Measurements from ENCODE around the gene BCAS3.
A peak's percentile ranks its signal among the peaks of the same experiment; 100 is the strongest.

The BCAS3 gene

DNA sequence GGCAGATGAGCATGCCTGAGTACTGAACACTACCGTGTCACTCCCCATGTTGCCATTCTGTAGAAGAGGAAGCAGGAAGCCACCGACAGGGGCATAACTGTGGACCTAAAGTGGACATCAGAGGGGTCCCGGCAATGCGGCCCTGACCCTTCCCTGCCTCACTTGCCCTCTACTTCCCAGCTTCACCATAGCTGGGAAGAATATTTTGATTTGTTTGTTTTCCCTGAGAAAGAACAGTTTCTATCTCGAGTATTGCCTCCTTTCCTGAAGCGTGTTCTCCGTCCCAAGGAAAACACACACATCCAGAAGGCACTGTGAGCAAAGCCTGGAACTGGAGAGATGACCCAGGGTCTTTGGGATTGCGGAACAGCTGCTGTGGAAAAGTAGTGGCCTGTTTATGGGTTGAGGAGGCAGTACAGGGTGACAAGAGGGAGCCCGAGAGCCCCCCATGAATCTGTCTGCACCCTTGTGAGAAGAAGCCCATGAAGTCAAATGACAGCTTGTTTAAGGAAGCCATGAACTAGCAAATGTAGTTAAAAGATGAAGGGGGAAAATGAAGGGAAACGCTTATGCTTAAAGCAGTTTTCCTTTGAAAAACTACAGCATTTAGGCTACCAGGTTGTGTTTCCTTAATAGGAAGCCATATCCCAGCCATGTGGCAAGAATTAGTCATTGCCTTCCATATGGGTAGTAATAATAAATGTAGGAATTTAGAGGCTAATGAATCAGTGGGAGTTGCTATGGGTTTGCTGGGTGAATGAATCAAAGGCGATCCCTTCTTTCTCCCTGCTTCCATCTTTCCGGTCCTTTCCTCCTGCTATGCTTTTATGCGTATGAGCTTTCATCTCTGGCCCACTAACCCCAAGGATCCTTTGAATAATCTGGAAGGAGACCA, 632.0 kb downstream of the BCAS3 start:
- no peak for DNase-seq

- no peak for DNase-seq
Observed at GRCh38 chr17:61310590-61310989, 632.9 kb downstream of the BCAS3 start.

GRCh38 chr17:61312406-61313295, 635.0 kb downstream of the BCAS3 start:
- no peak for DNase-seq

DNA sequence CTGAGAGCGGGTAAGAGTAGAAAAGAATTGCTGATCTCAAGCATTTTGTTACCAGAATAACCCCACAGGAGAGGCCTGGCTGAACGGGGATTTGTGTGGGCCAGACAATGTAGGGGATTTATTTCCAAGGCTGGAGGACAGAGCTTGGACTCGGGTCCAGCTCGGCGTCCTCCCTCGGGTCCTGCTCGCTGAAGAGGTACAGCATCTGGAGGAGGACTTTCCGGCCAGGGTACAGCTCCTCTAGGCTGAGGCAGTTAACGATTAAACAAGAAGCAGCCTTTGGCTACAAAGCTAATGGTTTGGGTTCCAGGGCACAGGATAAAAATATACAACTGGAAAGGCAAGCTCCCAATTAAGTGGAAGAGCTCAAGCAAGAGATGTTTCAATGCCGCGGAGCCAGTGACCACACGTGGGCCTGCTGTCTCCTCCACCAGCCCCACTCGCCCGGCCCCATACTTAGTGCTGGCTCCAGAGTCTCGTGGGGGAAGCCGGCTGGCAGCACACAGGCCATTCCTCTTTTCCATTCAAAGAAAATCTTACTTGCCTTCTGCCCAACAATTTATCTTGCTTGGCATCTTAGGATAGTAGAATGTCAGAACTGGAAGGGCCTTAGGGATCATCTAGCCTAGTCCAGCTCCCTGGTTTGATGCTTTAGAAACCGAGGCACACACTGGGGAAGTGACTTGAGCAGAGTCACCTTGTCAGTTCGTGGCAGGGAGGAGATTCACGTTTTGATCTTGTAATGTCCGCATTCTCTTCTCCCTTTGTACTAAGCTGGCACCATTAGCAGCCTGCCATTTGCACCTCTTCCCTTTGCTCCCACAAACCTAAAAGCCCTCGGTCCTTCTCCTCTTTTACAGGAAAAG, 636.0 kb downstream of the BCAS3 start:
- DNase-seq, result no peak

DNA sequence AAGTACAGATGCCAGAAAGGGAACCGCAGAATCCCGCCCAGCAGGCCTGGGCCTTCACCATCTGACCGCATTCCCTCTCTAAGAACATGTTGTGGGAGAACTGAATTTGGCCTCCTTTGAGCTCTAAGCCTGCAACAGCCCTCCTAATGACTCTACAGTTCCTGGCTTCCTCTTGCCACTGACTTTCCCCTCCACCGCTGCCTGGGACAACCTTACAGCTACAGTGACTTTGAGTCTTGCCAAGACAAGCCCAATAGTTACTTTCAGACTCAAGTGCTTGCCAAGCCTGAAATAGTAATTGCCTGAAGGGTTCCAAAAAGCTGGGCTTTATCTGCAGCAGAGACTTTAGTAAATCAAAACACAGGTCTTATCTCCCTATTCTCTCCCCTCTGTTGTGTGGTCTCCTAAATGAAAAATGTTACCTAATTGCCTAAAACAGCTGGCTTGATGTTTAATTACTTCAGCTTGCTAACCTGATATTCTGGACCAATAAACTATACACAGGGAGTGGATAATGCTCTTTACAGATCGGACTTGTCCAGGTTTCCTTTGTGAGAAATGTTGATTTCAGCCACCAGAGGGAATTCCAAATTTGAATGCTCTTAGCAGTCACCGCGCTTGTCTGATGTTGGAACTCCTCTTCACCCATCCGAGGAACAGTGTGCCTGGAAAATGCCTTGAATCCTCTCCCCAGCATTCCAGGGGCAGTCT, 636.9 kb downstream of the BCAS3 start:
- DNase-seq, result peak; percentile 17

GRCh38 chr17:61316633-61317032, 639.0 kb downstream of the BCAS3 start:
- DNase-seq, result no peak

GRCh38 chr17:61317779-61318178, 640.1 kb downstream of the BCAS3 start:
- no peak for DNase-seq

DNA sequence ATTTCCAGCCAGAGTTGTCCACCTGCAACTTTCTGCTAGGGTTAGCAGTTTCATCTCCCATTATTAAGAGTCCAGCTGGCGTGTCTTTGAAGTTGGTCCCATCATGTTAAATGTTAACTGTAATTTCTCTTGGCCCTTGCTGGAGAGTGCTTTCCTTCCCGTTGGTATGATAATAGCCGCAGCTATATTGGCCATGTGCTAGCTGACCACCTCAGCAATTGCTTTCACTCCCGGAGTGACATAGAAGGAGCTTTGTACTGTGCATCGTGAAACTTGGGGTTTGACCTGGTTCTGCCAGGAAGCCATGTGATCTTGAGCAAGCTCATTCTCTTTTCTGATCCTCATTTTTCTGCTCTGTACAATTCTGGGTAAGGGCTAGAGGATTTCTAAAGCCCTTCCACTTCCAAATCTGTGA, 641.0 kb downstream of the BCAS3 start:
- DNase-seq, result no peak

DNA sequence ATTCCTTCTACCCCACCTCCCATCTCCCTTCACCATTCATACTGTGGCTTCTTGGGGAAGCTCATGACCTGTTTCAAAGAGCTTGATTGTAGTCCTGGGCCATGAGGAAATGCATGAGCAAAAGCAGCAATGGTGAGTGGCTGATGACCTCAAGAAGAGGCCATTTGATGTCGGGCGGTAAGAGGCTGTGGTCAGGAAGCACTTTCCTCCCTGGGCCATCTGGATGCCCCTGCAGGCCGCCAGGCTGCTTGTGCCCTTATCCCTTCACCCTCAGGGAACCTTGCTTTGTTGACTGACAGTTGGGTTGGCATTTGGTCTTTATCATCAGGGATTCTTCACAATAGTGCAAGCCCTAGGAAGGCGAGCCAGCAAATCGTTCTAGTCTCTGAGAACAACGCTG, 643.7 kb downstream of the BCAS3 start:
- DNase-seq, result no peak

- no peak for DNase-seq
Observed at GRCh38 chr17:61322325-61323002, 644.8 kb downstream of the BCAS3 start.

DNA sequence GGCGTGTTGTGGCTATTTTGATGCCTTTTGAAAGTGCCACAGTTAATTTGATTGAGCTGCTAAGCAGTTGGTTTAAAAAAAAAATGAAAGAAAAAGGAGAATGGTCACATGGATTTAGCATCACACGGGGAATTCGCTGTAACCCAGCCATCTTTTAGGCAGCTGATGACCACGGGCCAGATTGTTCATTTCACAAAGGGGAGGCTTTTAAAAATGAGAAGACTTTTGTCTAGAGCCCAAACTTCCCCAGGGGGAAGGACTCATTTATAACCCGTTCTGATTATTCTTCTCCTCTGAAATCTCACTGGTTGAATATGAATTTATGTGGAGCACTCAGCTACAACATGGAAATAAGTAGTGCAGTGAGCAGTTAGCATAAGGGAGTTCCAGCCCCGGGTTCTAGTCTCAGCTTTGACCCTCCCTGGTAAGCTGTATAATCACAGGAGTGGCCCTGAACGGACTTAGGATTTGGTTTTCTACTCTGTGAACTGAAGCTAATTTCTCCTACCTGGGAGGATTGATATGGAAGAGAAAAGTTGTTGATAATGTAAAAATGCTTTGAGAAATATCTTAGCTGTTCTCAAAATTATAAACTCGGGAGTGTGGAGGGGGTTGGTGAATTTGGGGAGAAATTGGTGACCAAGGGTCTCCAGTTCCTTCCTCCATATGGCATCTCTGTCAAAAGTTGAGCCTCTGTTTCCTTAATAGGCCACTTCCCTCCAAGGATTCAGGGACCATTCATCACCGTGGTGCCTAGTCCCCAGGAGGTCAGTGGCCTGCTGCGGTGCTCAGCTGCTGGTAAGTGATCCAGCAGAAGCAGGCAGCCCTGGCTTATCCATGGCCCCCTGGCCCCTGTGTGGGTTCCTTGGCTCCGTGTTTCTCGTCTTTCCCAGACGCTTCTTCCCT, 645.6 kb downstream of the BCAS3 start:
- no peak for DNase-seq

DNA sequence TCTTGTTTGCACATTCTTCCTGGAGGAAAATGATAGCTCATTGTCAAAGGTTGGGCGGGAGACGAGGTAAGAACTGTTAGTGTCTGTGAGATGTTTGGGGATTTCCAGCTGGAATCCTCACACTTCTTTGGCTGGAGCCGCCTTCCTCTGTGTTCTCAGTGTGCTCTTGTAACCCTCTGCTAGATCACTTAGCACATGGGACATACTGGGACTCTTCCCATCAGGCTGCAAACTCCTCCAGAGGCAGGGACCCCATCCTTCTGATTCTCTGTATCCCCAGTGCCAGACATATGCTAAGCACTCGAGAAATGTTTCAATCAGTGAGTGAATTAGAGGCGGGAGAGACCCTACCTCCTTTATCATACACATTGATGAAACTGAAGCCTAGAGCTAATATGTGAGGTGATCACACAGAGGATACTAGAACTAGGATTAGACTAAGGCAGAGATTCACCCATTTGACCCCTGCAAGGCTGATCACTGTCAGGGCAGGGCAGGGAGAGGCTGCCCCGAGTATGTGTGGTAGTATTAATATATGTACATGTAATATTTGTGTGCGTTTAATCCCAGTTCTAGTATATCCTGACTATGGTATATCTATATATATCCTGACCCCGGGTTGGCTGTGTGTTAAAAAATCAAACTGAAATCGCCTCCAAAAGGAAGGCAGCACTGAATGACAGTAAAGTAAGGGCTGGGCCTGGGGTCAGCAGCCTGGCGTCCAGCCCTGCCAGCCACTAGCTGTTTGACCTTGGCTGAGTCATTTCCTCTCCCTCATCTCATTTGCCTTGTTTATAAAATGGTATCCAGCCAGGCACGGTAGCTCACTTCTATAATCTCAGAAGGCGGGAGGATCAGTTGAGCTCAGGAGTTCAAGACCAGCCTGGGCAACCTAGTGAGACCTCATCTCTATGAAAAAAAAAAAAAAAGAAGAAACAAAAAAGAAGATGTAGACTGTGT, 646.5 kb downstream of the BCAS3 start:
- no peak for DNase-seq

DNA sequence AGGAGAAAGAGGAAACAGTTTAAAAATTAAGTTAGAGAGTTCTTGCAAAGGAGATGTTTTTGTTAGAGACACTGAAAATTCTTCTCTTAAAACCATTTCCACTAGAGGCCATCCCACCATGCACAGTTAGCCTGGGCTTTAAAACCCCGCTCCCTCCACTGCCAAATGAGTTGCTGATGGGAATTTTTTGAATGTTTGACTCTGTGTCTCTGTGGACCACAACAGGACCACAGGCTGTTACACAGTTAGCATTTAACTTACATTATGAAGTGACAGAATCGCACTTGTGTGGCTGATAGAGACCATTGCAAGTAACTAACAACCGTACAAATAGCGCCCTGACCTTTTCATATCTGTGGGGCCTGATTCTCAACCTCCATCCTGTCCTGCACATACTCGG, 647.3 kb downstream of the BCAS3 start:
- DNase-seq, result no peak

- no peak for DNase-seq
Observed at GRCh38 chr17:61325382-61326073, 647.9 kb downstream of the BCAS3 start.

DNA sequence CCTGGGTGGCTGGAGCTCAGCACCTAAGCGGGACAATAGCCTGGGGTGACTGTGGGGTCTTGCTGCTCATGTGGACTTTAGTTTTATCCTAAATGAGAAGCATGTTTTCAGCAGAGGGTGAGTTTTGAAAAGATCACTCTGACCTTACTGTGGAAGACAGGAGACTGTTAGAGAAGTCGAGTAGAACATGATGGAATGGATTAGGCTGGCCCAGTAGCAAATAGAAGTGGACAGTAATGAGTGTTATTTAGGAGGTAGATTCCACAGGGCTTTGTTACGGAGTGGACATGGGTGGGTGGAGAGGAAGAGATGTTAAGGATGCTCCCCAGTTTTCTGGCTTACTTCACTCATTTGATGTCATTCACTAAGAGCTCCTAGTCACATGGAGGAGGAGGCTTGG, 648.7 kb downstream of the BCAS3 start:
- DNase-seq, result no peak

- DNase-seq, result no peak
Observed at GRCh38 chr17:61328351-61328750, 650.7 kb downstream of the BCAS3 start.

DNA sequence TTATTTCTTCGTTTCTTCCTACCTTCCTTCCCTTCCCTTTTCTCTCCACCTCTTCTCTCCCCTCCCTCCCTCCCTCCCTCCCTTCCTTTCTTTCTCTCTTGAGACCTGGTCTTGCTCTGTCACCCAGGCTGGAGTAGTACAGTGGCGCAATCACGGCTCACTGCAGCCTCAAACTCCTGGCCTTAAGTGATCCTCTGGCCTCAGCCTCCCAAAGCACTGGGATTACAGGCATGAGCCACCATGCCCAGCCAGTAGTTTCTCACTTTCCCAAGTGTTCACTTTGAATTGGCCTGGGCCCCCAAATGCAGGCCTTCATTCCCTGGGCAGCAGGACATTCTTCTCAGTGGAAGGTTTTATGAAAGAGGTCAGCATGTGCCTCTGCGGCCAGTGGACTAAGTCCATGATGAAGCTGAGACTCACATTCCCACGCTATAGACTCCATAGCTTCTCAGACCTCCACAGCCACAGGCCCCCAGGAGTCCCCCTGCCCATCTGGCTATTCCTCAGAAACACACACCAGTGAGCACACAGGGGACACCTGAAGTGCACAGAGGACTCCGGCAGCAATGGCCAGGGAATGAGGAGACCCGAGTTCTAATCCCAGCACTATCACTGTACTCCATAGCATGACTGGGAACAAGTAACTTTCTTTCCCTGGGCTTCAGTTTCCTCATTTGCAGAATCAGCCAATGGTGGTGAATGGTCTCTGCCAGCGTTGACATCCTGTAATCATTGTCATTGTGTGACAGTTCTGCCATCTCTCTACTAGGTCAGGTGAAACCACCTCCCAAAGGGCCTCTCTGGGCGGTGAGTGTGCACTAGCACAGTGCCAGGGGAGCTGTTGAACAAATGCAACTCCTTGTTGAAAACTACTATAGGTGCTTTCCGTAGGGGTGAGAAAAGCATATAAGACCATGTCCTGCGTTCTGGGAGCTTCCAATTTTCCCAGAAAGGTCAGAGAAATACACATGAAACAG, 652.8 kb downstream of the BCAS3 start:
- peak; percentile 4 for DNase-seq

All from NCI-H345 (cell line).